GM12891 (cell line): Measurements from ENCODE around the gene SCAPER.

ENCODE experiments used
- POLR2A ChIP-seq: IDR thresholded peaks from 2 replicates; pipeline ENCODE4 v1.6.1; 2011; ENCODE audit warnings: low read depth, low read length, control low read depth
- TAF1 ChIP-seq: IDR thresholded peaks from 2 replicates; pipeline ENCODE4 v1.6.1; 2011; ENCODE audit warnings: low read depth, low read length, control low read depth

- TF ChIP-seq POLR2A = no peak
- TF ChIP-seq TAF1 = no peak
These were observed 37.2 kb upstream of the SCAPER start for GRCh38 chr15:76942331-76942730.
